A549 (cell line): ENCODE measurements around the gene MYOF. TPM values are rescaled to one million over a fixed set of nuclear protein-coding genes. Genes with fewer than 3 reads are reported as not detected.

Experiments
- BCL3 ChIP-seq: fragments of >200 bp; sonication (Bioruptor Twin); formaldehyde crosslinking; IDR thresholded peaks from 3 replicates; pipeline ENCODE4 v1.6.1; 2016
- BHLHE40 ChIP-seq: IDR thresholded peaks from 2 replicates; pipeline ENCODE4 v1.6.1; 2012; ENCODE audit warnings: low read depth, low read length, inconsistent platforms
- CBX2 ChIP-seq: fragments of 200-600 bp; sonication (generic); IDR thresholded peaks from 2 replicates; pipeline ENCODE4 v1.6.1; 2016; ENCODE audit warnings: low read depth, mild to moderate bottlenecking, borderline replicate concordance
- CEBPB ChIP-seq, 2 experiments: fragments of >200 bp in 1 of 2; sonication (Bioruptor Twin) in 1 of 2; formaldehyde crosslinking in 1 of 2; IDR thresholded peaks; 2 replicates each; pipeline ENCODE4 v1.6.1; 2012 to 2016
- CHD4 ChIP-seq: fragments of 200-600 bp; sonication (generic); IDR thresholded peaks from 2 replicates; pipeline ENCODE4 v1.6.1; 2016; ENCODE audit warnings: antibody characterized with exemption, mild to moderate bottlenecking, borderline replicate concordance
- E2F6 ChIP-seq: IDR thresholded peaks from 2 replicates; pipeline ENCODE4 v1.6.1; 2012; ENCODE audit warnings: low read depth, borderline replicate concordance
- EHF ChIP-seq: fragments of 250-450 bp; sonication (Bioruptor Pico); IDR thresholded peaks from 2 replicates; pipeline ENCODE4 v1.5.0; 2020; ENCODE audit warnings: mild to moderate bottlenecking
- ELK1 ChIP-seq: fragments of 150-350 bp; IDR thresholded peaks from 2 replicates; pipeline ENCODE4 v1.6.1; 2014; ENCODE audit warnings: low read depth, mild to moderate bottlenecking, low read length
- EP300 ChIP-seq, 2 experiments: fragments of >200 bp; sonication (Bioruptor Twin); formaldehyde crosslinking; IDR thresholded peaks; 2 replicates in 1 of 2; 3 replicates in 1 of 2; pipeline ENCODE4 v1.6.1; 2016 to 2017
- FOSB ChIP-seq: fragments of 250-450 bp; sonication (Bioruptor Pico); IDR thresholded peaks from 2 replicates; pipeline ENCODE4 v1.5.0; 2020; ENCODE audit warnings: mild to moderate bottlenecking, moderate library complexity
- FOSL2 ChIP-seq, 2 experiments: fragments of 450-650 bp in 1 of 2; fragments of >200 bp in 1 of 2; sonication (Bioruptor Twin) in 1 of 2; formaldehyde crosslinking; IDR thresholded peaks; 2 replicates each; pipeline versions ENCODE4 v1.5.0 to v1.6.1; 2016 to 2020; ENCODE audit warnings: mild to moderate bottlenecking in 1 of 2, moderate library complexity in 1 of 2
- HDAC2 ChIP-seq: fragments of 200-600 bp; sonication (generic); IDR thresholded peaks from 2 replicates; pipeline ENCODE4 v1.6.1; 2016
- HES2 ChIP-seq: fragments of >200 bp; sonication (Bioruptor Twin); formaldehyde crosslinking; IDR thresholded peaks from 2 replicates; pipeline ENCODE4 v1.6.1; 2016
- HEYL ChIP-seq: fragments of 250-450 bp; sonication (Bioruptor Pico); IDR thresholded peaks from 2 replicates; pipeline ENCODE4 v1.8.0; 2021; ENCODE audit warnings: mild to moderate bottlenecking, moderate library complexity
- HOXB13 ChIP-seq: fragments of 250-450 bp; sonication (Bioruptor Pico); IDR thresholded peaks from 2 replicates; pipeline ENCODE4 v1.5.0; 2020; ENCODE audit warnings: low read depth, mild to moderate bottlenecking, moderate library complexity
- HOXB5 ChIP-seq: fragments of 250-450 bp; sonication (Bioruptor Pico); IDR thresholded peaks from 2 replicates; pipeline ENCODE4 v1.5.0; 2020; ENCODE audit warnings: mild to moderate bottlenecking, moderate library complexity
- JUN ChIP-seq, 2 experiments: fragments of >200 bp; sonication (Bioruptor Twin); formaldehyde crosslinking; IDR thresholded peaks; 2 replicates in 1 of 2; 3 replicates in 1 of 2; pipeline ENCODE4 v1.6.1; 2016 to 2017
- JUNB ChIP-seq: fragments of >200 bp; sonication (Bioruptor Twin); formaldehyde crosslinking; IDR thresholded peaks from 2 replicates; pipeline ENCODE4 v1.6.1; 2016
- KDM5A ChIP-seq: fragments of 200-600 bp; sonication (generic); IDR thresholded peaks from 2 replicates; pipeline ENCODE4 v1.6.1; 2016; ENCODE audit warnings: antibody characterized with exemption, mild to moderate bottlenecking
- MAZ ChIP-seq: fragments of 150-350 bp; IDR thresholded peaks from 2 replicates; pipeline ENCODE4 v1.6.1; 2014; ENCODE audit warnings: antibody characterized with exemption, low read depth, low read length, borderline replicate concordance
- NFE2L2 ChIP-seq: fragments of 150-350 bp; conservative IDR thresholded peaks from 2 replicates; pipeline ENCODE4 v1.6.1; 2014; ENCODE audit warnings: low read length
- NPAS2 ChIP-seq: fragments of 250-450 bp; sonication (Bioruptor Pico); IDR thresholded peaks from 2 replicates; pipeline ENCODE4 v1.8.0; 2022; ENCODE audit warnings: mild to moderate bottlenecking, moderate library complexity, borderline replicate concordance
- PHF8 ChIP-seq: fragments of 200-600 bp; sonication (generic); IDR thresholded peaks from 2 replicates; pipeline ENCODE4 v1.6.1; 2016; ENCODE audit warnings: low read depth, mild to moderate bottlenecking, antibody characterized with exemption, moderate library complexity, borderline replicate concordance
- RARB ChIP-seq: fragments of 250-450 bp; sonication (Bioruptor Pico); IDR thresholded peaks from 2 replicates; pipeline ENCODE4 v1.8.0; 2021; ENCODE audit warnings: mild to moderate bottlenecking, moderate library complexity
- ZNF302 ChIP-seq: fragments of 250-450 bp; sonication (Bioruptor Pico); IDR thresholded peaks from 2 replicates; pipeline ENCODE4 v1.9.0; 2021; ENCODE audit warnings: inconsistent platforms, mild to moderate bottlenecking, moderate library complexity
- ZSCAN20 ChIP-seq: fragments of 250-450 bp; sonication (Bioruptor Pico); IDR thresholded peaks from 2 replicates; pipeline ENCODE4 v1.8.0; 2022; ENCODE audit warnings: mild to moderate bottlenecking, moderate library complexity
- polyA plus RNA-seq, 4 experiments: library from polyadenylated mRNA; depleted of rRNA in 3 of 4; stranded (reverse); fragments of >200 nt; fragmentation: RNase III in 1 of 4; extraction: RNeasy Plus Mini Kit Qiagen cat#74134 plus additional on column Dnase treatment in 1 of 4; gene quantifications; 2 replicates in 3 of 4; 3 replicates in 1 of 4; pipeline ENCODE4 v1.2.3, GENCODE V29; 2011 to 2017
- TF ChIP-seq, protein P1 (sequence below): fragments of 200-600 bp; sonication (generic); IDR thresholded peaks from 2 replicates; pipeline ENCODE4 v1.6.1; 2016; ENCODE audit warnings: antibody characterized with exemption, mild to moderate bottlenecking, moderate library complexity

MYOF gene
- polyA plus RNA-seq, 2 of the 4 experiments (the other 2 are of a cell fraction), result 190 to 265 TPM

DNA sequence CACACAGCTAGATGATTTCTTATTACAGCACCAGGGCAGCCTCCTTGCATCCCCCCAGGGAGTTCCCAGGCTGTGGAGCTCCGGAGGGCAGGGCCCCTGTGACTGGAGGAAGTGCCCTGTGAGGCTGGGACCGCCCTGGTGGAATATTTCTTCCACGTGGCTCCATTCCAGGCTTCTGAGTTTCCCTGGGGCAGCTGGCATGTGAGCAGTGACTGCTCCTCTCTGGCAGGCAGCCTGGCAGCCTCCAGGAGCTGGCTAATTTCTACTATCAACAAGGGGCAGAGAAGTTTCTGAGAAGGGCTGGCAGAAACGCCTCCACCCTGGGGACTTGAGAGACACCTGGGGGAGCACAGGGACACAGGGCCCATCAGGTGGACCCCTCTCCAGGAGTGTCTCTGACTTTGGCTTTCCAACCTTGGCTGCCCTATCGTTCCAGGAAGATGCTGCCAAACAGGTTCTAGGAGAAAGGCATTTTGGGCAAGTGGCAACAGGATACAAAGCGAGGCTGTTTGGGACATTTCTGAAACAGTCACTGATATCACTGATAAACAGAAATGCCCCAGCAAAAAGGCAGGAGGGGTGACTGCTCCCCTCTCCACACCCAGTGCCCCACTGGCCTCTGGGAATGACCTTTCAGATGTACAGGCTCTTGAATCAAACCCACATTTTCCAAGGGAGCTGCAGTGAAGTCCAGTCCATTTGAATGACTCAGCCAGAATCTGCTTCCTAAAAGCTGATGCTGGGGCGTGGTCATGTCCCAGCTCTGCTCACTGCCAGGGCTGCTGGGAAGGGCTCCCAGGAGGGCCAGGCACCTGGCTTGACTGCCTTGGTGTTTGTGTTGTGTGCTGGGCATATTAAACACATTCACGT, 16.1 kb downstream of the MYOF start (continued):
- TF ChIP-seq, protein P1, sequence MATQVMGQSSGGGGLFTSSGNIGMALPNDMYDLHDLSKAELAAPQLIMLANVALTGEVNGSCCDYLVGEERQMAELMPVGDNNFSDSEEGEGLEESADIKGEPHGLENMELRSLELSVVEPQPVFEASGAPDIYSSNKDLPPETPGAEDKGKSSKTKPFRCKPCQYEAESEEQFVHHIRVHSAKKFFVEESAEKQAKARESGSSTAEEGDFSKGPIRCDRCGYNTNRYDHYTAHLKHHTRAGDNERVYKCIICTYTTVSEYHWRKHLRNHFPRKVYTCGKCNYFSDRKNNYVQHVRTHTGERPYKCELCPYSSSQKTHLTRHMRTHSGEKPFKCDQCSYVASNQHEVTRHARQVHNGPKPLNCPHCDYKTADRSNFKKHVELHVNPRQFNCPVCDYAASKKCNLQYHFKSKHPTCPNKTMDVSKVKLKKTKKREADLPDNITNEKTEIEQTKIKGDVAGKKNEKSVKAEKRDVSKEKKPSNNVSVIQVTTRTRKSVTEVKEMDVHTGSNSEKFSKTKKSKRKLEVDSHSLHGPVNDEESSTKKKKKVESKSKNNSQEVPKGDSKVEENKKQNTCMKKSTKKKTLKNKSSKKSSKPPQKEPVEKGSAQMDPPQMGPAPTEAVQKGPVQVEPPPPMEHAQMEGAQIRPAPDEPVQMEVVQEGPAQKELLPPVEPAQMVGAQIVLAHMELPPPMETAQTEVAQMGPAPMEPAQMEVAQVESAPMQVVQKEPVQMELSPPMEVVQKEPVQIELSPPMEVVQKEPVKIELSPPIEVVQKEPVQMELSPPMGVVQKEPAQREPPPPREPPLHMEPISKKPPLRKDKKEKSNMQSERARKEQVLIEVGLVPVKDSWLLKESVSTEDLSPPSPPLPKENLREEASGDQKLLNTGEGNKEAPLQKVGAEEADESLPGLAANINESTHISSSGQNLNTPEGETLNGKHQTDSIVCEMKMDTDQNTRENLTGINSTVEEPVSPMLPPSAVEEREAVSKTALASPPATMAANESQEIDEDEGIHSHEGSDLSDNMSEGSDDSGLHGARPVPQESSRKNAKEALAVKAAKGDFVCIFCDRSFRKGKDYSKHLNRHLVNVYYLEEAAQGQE, result no peak
- TF ChIP-seq CEBPB (IDR thresholded peaks at IDR 0.05), result peak; percentile 25 to 59; a peak in 3 of 4 replicates
- TF ChIP-seq BCL3, result peak; percentile 85; the same call in 1 of the 3 replicates
- TF ChIP-seq NFE2L2, result peak; percentile 66
- peak; percentile 80 for TF ChIP-seq JUNB
- peak; percentile 62 for TF ChIP-seq HOXB13 (CRISPR knock-in tag)
- no peak for TF ChIP-seq HDAC2
- 0 out of 2 replicates have a peak, but pooled peaks have one; percentile 52 for TF ChIP-seq HEYL
- TF ChIP-seq ELK1, result no peak
- TF ChIP-seq CBX2, result no peak
- no peak for TF ChIP-seq MAZ
- TF ChIP-seq HOXB5 (CRISPR knock-in tag), result peak; percentile 74
- no peak for TF ChIP-seq NPAS2
- no peak for TF ChIP-seq HES2
- peak; percentile 62; the same call in 1 of the 2 replicates for TF ChIP-seq ZNF302
- TF ChIP-seq FOSB (CRISPR knock-in tag), result peak; percentile 65
- no peak for TF ChIP-seq PHF8
- peak; percentile 31; the same call in 1 of the 2 replicates for TF ChIP-seq CHD4
- peak; percentile 56 for TF ChIP-seq FOSL2 (IDR thresholded peaks at IDR 0.05)
- TF ChIP-seq FOSL2 (CRISPR knock-in tag; IDR thresholded peaks at IDR 0.05), result peak; percentile 92
- TF ChIP-seq ZSCAN20 (CRISPR knock-in tag), result peak; percentile 44; the same call in 1 of the 2 replicates
- TF ChIP-seq BHLHE40, result peak; percentile 44; the same call in 1 of the 2 replicates
- TF ChIP-seq KDM5A, result no peak
- peak; percentile 49 for TF ChIP-seq RARB (CRISPR knock-in tag)
- TF ChIP-seq E2F6, result peak; percentile 63; the same call in 1 of the 2 replicates
- TF ChIP-seq EP300 (IDR thresholded peaks at IDR 0.05), result peak; percentile 76 to 90; a peak in 3 of 5 replicates
- peak; percentile 83 to 88; a peak in 4 of 5 replicates for TF ChIP-seq JUN (IDR thresholded peaks at IDR 0.05)
- TF ChIP-seq EHF, result peak; percentile 69
- TF ChIP-seq, all 56 proteins: peak for 31
